PC-3 (cell line): ENCODE data around the gene NBAS. TPM values are rescaled to one million over a fixed set of nuclear protein-coding genes. Genes with fewer than 3 reads are reported as not detected.

Experiments used
- ATAC-seq: fragments of 200-7000 bp; cut with Tn5 transposase; 2 replicates; pipeline ENCODE4 v1.9.1; 2020; ENCODE audit warnings: mild to moderate bottlenecking, moderate library complexity
- BruUV-seq: library from RNA; stranded (reverse); fragments of 400-500 nt; replicated peaks from 2 replicates; lab custom pipeline; 2021; lab: Mats Ljungman, UMichigan
- CTCF ChIA-PET: fragments of 300-600 bp; sonication (Branson Sonifier 250); formaldehyde crosslinking; loops from one replicate; lab custom pipeline; 2022; ENCODE audit warnings: antibody characterized with exemption; lab: Charles Lee
- POLR2A ChIA-PET: fragments of 300-600 bp; sonication (Branson Sonifier 250); formaldehyde crosslinking; loops from one replicate; lab custom pipeline; 2022; ENCODE audit warnings: antibody characterized with exemption; ENCODE audit not compliant: unreplicated experiment; lab: Charles Lee
- DNase-seq: peaks from one replicate; pipeline ENCODE4 v3.0.0-alpha.2; 2015
- H2AFZ ChIP-seq: fragments of 300-600 bp; sonication (generic); 2 replicates; pipeline ENCODE4 v1.6.0; 2016; ENCODE audit warnings: antibody characterized with exemption, low read length
- H3F3A ChIP-seq: fragments of 300-600 bp; sonication (generic); one replicate; pipeline ENCODE4 v1.6.0; 2017; ENCODE audit warnings: antibody characterized with exemption, low read length, control low read depth, mild to moderate bottlenecking; ENCODE audit not compliant: unreplicated experiment
- H3K27ac ChIP-seq: fragments of 300-600 bp; sonication (generic); 2 replicates; pipeline ENCODE4 v1.5.1; 2016; ENCODE audit warnings: mild to moderate bottlenecking, low read length
- H3K27me3 ChIP-seq: fragments of 300-600 bp; sonication (generic); 2 replicates; pipeline ENCODE4 v1.6.1; 2016; ENCODE audit warnings: low read length, mixed read lengths
- H3K36me3 ChIP-seq: fragments of 300-600 bp; sonication (generic); 2 replicates; pipeline ENCODE4 v1.6.1; 2016; ENCODE audit warnings: low read depth, mixed run types, low read length, mixed read lengths
- H3K4me1 ChIP-seq: fragments of 300-600 bp; sonication (generic); 2 replicates; pipeline ENCODE4 v1.5.1; 2016; ENCODE audit warnings: low read length; ENCODE audit not compliant: insufficient read depth
- H3K4me2 ChIP-seq: fragments of 300-600 bp; sonication (generic); 2 replicates; pipeline ENCODE4 v1.6.0; 2016; ENCODE audit warnings: low read length
- H3K4me3 ChIP-seq: fragments of 300-600 bp; sonication (generic); 2 replicates; pipeline ENCODE4 v1.5.1; 2016; ENCODE audit warnings: mild to moderate bottlenecking, low read length, mixed read lengths
- H3K79me2 ChIP-seq: fragments of 300-600 bp; sonication (generic); 2 replicates; pipeline ENCODE4 v1.6.1; 2017; ENCODE audit warnings: low read length, mixed read lengths
- H3K9ac ChIP-seq: fragments of 300-600 bp; sonication (generic); 2 replicates; pipeline ENCODE4 v1.6.0; 2016; ENCODE audit warnings: mild to moderate bottlenecking, low read length
- H3K9me2 ChIP-seq: fragments of 300-600 bp; sonication (generic); replicated peaks from 2 replicates; pipeline ENCODE4 v1.6.1; 2016; ENCODE audit warnings: mixed run types, low read length, mixed read lengths
- H3K9me3 ChIP-seq: fragments of 300-600 bp; sonication (generic); 2 replicates; pipeline ENCODE4 v1.6.1; 2016; ENCODE audit warnings: low read length, mixed read lengths
- H4K20me1 ChIP-seq: fragments of 300-600 bp; sonication (generic); 2 replicates; pipeline ENCODE4 v1.6.1; 2016; ENCODE audit warnings: low read length, mixed read lengths
- CTCF ChIP-seq: fragments of 300-600 bp; sonication (generic); conservative IDR thresholded peaks from 2 replicates; pipeline ENCODE4 v1.5.1; 2017; ENCODE audit warnings: antibody characterized with exemption, low read depth, mild to moderate bottlenecking, low read length
- EZH2 ChIP-seq: fragments of 300-600 bp; sonication (generic); IDR thresholded peaks from one replicate; pipeline ENCODE4 v1.6.1; 2017; ENCODE audit warnings: antibody characterized with exemption, mild to moderate bottlenecking, low read length; ENCODE audit not compliant: unreplicated experiment
- EZH2phosphoT487 ChIP-seq: fragments of 300-600 bp; sonication (generic); IDR thresholded peaks from 2 replicates; pipeline ENCODE4 v1.6.1; 2018; ENCODE audit warnings: mild to moderate bottlenecking, antibody characterized with exemption, low read length, borderline replicate concordance
- intact Hi-C: fragments of 100-400 bp; cut with micrococcal nuclease; formaldehyde crosslinking; loops from 2 replicates; pipeline ENCODE4 v1.9.0; 2023
- total RNA-seq: library from RNA; depleted of rRNA; stranded (reverse); fragments of >200 nt; gene quantifications from 2 replicates; pipeline ENCODE4 v1.2.3, GENCODE V29; 2014

Gene NBAS
- total RNA-seq, 1 experiment from 2014 or later, result 37.2 TPM

- BruUV-seq, result no TSS peak
- Histone ChIP-seq H3K36me3 (peaks cover 65% of the 10 kb centered on the region), H2AFZ (no peak overlapping the region), H3F3A (no peaks in the 10 kb centered on the region), H3K27me3 (no peaks in the 10 kb centered on the region), H3K9me2 (no peaks in the 10 kb centered on the region), H3K79me2 (no peaks in the 10 kb centered on the region), H3K27ac (no peak overlapping the region), H3K4me2 (no peak overlapping the region), H3K9me3 (no peaks in the 10 kb centered on the region), H3K9ac (no peak overlapping the region), H4K20me1 (no peaks in the 10 kb centered on the region), H3K4me3 (no peak overlapping the region), H3K4me1 (no peaks in the 10 kb centered on the region)
- intact Hi-C loops, result no loop called here
- TF ChIP-seq CTCF, result no peak
- no peak for TF ChIP-seq EZH2
- TF ChIP-seq EZH2phosphoT487, result no peak
- DNase-seq (no peak), ATAC-seq (no peak)
- ChIA-PET CTCF (no interaction called here), POLR2A (no interaction called here)
These were observed 48.4 kb upstream of the NBAS start for GRCh38 chr2:15609341-15610042.

- Histone ChIP-seq H3K79me2 (no peaks in the 10 kb centered on the region), H3K27ac (no peak overlapping the region), H3K9me2 (no peaks in the 10 kb centered on the region), H2AFZ (no peak overlapping the region), H4K20me1 (no peaks in the 10 kb centered on the region), H3K4me3 (no peak overlapping the region), H3K4me2 (no peak overlapping the region), H3K27me3 (no peaks in the 10 kb centered on the region), H3K9me3 (no peaks in the 10 kb centered on the region), H3F3A (no peaks in the 10 kb centered on the region), H3K36me3 (peaks cover 71% of the 10 kb centered on the region), H3K9ac (no peak overlapping the region), H3K4me1 (no peaks in the 10 kb centered on the region)
- POLR2A ChIA-PET, result no interaction called here
- intact Hi-C loops, result no loop called here
- TF ChIP-seq CTCF (no peak), EZH2 (no peak), EZH2phosphoT487 (no peak)
- ATAC-seq (no peak), DNase-seq (no peak)
- BruUV-seq, result no TSS peak
- CTCF ChIA-PET, result no interaction called here
These were observed 47.2 kb upstream of the NBAS start for GRCh38 chr2:15608392-15608761.

- Histone ChIP-seq H3K9ac (no peak overlapping the region), H3K9me2 (no peaks in the 10 kb centered on the region), H3K4me1 (no peaks in the 10 kb centered on the region), H4K20me1 (no peaks in the 10 kb centered on the region), H3K36me3 (peaks cover 72% of the 10 kb centered on the region), H3K27ac (no peak overlapping the region), H3K4me3 (no peak overlapping the region), H3K4me2 (no peak overlapping the region), H3K79me2 (no peaks in the 10 kb centered on the region), H3F3A (no peaks in the 10 kb centered on the region), H3K9me3 (no peaks in the 10 kb centered on the region), H2AFZ (no peak overlapping the region), H3K27me3 (no peaks in the 10 kb centered on the region)
- ChIA-PET CTCF (no interaction called here), POLR2A (no interaction called here)
- intact Hi-C loops, result no loop called here
- ATAC-seq (no peak), DNase-seq (no peak)
- BruUV-seq, result no TSS peak
- TF ChIP-seq CTCF (no peak), EZH2 (no peak), EZH2phosphoT487 (no peak)
These were observed 46.7 kb upstream of the NBAS start for GRCh38 chr2:15607709-15608391.
